ENCODE measurements around the gene FAM217A. TPM values are rescaled to one million over a fixed set of nuclear protein-coding genes. Genes with fewer than 3 reads are reported as not detected.
"Not testable (repeated sequence)": the region's sequence is repeated elsewhere in the genome, so short reads cannot be mapped to it uniquely, and the experiment has no call there.

The FAM217A gene
- total and polyA plus RNA-seq, 2 of the 13 experiments (the other 11 are each of a cell fraction or from before 2014, with no cell fraction given): not detected

- BruUV-seq (replicated peaks); H3K4me2 ChIP-seq (ENCODE audit: low read depth, low read length); DNase-seq (ENCODE audit: low spot score); H3K36me3 ChIP-seq (replicated peaks in 1 of 2; ENCODE audit: control insufficient read depth in 1 of 2, insufficient read depth in 2 of 2, low read length in 2 of 2); ATAC-seq; H3K27me3 ChIP-seq (ENCODE audit: control insufficient read depth in 1 of 2, insufficient read depth in 2 of 2, low read length in 2 of 2); POLR2A ChIA-PET; H4K20me1 ChIP-seq (ENCODE audit: insufficient read depth, low read length); H2AFZ ChIP-seq (ENCODE audit: low read length); in situ Hi-C loops (cut with HindIII; ENCODE audit: extremely low pct_ligation_motif_present, low pct_unique_long_range_greater_than_20kb); H3K27ac ChIP-seq (ENCODE audit: extremely low read length, insufficient read depth, low read length); H3K79me2 ChIP-seq (ENCODE audit: insufficient read depth, low read length); H3K9me3 ChIP-seq (ENCODE audit: low read length); FAIRE-seq; H3K9ac ChIP-seq (ENCODE audit: insufficient read depth, low read depth, low read length); CTCF ChIA-PET (ENCODE audit: low intra/inter-chr PET ratio, low total read pairs); H3K4me3 ChIP-seq (replicated peaks in 1 of 3; ENCODE audit: insufficient read depth in 1 of 3, low read depth in 2 of 3, low read length in 3 of 3): not testable (repeated sequence)
- H3K4me1 ChIP-seq (ENCODE audit: insufficient read depth, low read length): peaks cover 29% of the 10 kb centered on the region
- WGBS (ENCODE audit: low lambda C conversion rate): 93% methylated on average over 8 of the region's 26 CpGs
- intact Hi-C loops (cut with micrococcal nuclease; ENCODE audit: unreplicated experiment): loop anchor here (1.0 kb wide), 1 partner anchor 14 kb away; no protein-coding TSS in a partner anchor
- TF ChIP-seq ZNF687 (CRISPR knock-in tag; IDR thresholded peaks at IDR 0.05): peak; percentile 14; the same call in 1 of the 2 replicates
- TF ChIP-seq HNRNPL (IDR thresholded peaks at IDR 0.05; ENCODE audit: low read depth, low read length): 0 out of 2 replicates have a peak, but pooled peaks have one; percentile 23
- peak; percentile 42; the same call in 1 of the 2 replicates for TF ChIP-seq ZNF552 (CRISPR knock-in tag; IDR thresholded peaks at IDR 0.05; ENCODE audit: borderline replicate concordance)
These were observed 11.1 kb upstream of the FAM217A start for GRCh38 chr6:4090043-4090442.

GRCh38 chr6:4088704-4089103, 9.8 kb upstream of the FAM217A start:
- in situ Hi-C loops (cut with HindIII; ENCODE audit: extremely low pct_ligation_motif_present, low pct_unique_long_range_greater_than_20kb): no loop called here
- BruUV-seq (replicated peaks): no TSS peak
- H3K9ac ChIP-seq (ENCODE audit: insufficient read depth, low read depth, low read length): no peak overlapping the region
- H4K20me1 ChIP-seq (ENCODE audit: insufficient read depth, low read length): no peaks in the 10 kb centered on the region
- ChIA-PET POLR2A (interaction anchor here (1.6 kb wide), 1 partner anchor 68 kb away, joined by 3 read pairs; a partner anchor contains a TSS), CTCF (ENCODE audit: low intra/inter-chr PET ratio, low total read pairs) (no interaction called here)
- H3K4me2 ChIP-seq (ENCODE audit: low read depth, low read length): peak overlapping the region; percentile 29; the same call in 1 of the 2 replicates
- no peak overlapping the region for H3K27ac ChIP-seq (ENCODE audit: extremely low read length, insufficient read depth, low read length)
- no peak overlapping the region for H3K4me3 ChIP-seq (replicated peaks in 1 of 3; ENCODE audit: insufficient read depth in 1 of 3, low read depth in 2 of 3, low read length in 3 of 3)
- peaks cover 35% of the 10 kb centered on the region for H3K4me1 ChIP-seq (ENCODE audit: insufficient read depth, low read length)
- no peaks in the 10 kb centered on the region for H3K9me3 ChIP-seq (ENCODE audit: low read length)
- intact Hi-C loops (cut with micrococcal nuclease; ENCODE audit: unreplicated experiment): no loop called here
- H3K79me2 ChIP-seq (ENCODE audit: insufficient read depth, low read length): no peaks in the 10 kb centered on the region
- H2AFZ ChIP-seq (ENCODE audit: low read length): no peak overlapping the region
- no peak for FAIRE-seq
- no peak for DNase-seq (ENCODE audit: low spot score)
- ATAC-seq: peak; percentile 17; the same call in 2 of the 3 replicates
- WGBS (ENCODE audit: low lambda C conversion rate): 56% methylated on average over 7 of the region's 7 CpGs
- H3K36me3 ChIP-seq (replicated peaks in 1 of 2; ENCODE audit: control insufficient read depth in 1 of 2, insufficient read depth in 2 of 2, low read length in 2 of 2): no peaks in the 10 kb centered on the region
- H3K27me3 ChIP-seq (ENCODE audit: control insufficient read depth in 1 of 2, insufficient read depth in 2 of 2, low read length in 2 of 2): no peaks in the 10 kb centered on the region; a peak in 1 of 5 replicates
- TF ChIP-seq HNF4A (CRISPR knock-in tag; IDR thresholded peaks at IDR 0.05) (peak; percentile 32; the same call in 1 of the 2 replicates), ZMYM4 (CRISPR knock-in tag; IDR thresholded peaks at IDR 0.05) (peak; percentile 11; the same call in 1 of the 2 replicates), MAZ (IDR thresholded peaks at IDR 0.05; ENCODE audit: borderline replicate concordance, low read depth, low read length) (no peak), MAZ (CRISPR knock-in tag; IDR thresholded peaks at IDR 0.05; ENCODE audit: low read depth) (no peak), ELF3 (CRISPR knock-in tag; IDR thresholded peaks at IDR 0.05) (peak; percentile 29; the same call in 1 of the 2 replicates), PAWR (CRISPR knock-in tag; IDR thresholded peaks at IDR 0.05; ENCODE audit: borderline replicate concordance) (no peak), GMEB1 (CRISPR knock-in tag; IDR thresholded peaks at IDR 0.05; ENCODE audit: borderline replicate concordance) (no peak)

Measured in HepG2 (cell line).